HFFc6 (cell line): Measurements from ENCODE around the gene ANKRD10. TPM values are rescaled to one million over a fixed set of nuclear protein-coding genes. Genes with fewer than 3 reads are reported as not detected.

ENCODE experiments used
- DNase-seq: peaks from one replicate; pipeline ENCODE4 v3.0.0-alpha.2; 2018
- H3K27ac Mint-ChIP-seq: 2 replicates; pipeline ENCODE4 v1.8.0; 2020; ENCODE audit warnings: mild to moderate bottlenecking, mixed read lengths
- H3K27me3 Mint-ChIP-seq: 2 replicates; pipeline ENCODE4 v1.8.0; 2021; ENCODE audit warnings: mild to moderate bottlenecking, moderate library complexity, mixed read lengths; ENCODE audit not compliant: insufficient read depth
- H3K36me3 Mint-ChIP-seq: 2 replicates; pipeline ENCODE4 v1.8.0; 2021; ENCODE audit warnings: low read depth, mixed read lengths
- H3K4me1 Mint-ChIP-seq: 2 replicates; pipeline ENCODE4 v1.8.0; 2020; ENCODE audit warnings: low read depth, mixed read lengths
- H3K4me3 Mint-ChIP-seq: 2 replicates; pipeline ENCODE4 v1.8.0; 2020; ENCODE audit warnings: mild to moderate bottlenecking, moderate library complexity, mixed read lengths
- H3K9me3 Mint-ChIP-seq: 2 replicates; pipeline ENCODE4 v1.8.0; 2020; ENCODE audit warnings: mild to moderate bottlenecking, mixed read lengths
- total RNA-seq, 6 experiments: library from RNA; stranded (reverse); fragmentation: NEBNext Ultra II Directional; extraction: Animal tissue kit (Norgen Biotek cat#: 25700); gene quantifications; 2 replicates in 1 of 6; 3 replicates in 5 of 6; pipeline ENCODE4 v1.2.3, GENCODE V29; 2021
- TF ChIP-seq, protein P1 (sequence below): fragments of 200-600 bp; sonication (generic); IDR thresholded peaks from 2 replicates; pipeline ENCODE4 v1.5.0; 2021; ENCODE audit warnings: antibody characterized with exemption, mild to moderate bottlenecking

ANKRD10 gene
- total RNA-seq, 6 experiments from 2014 or later = 27.1 to 37.2 (median 33.5) TPM

DNA sequence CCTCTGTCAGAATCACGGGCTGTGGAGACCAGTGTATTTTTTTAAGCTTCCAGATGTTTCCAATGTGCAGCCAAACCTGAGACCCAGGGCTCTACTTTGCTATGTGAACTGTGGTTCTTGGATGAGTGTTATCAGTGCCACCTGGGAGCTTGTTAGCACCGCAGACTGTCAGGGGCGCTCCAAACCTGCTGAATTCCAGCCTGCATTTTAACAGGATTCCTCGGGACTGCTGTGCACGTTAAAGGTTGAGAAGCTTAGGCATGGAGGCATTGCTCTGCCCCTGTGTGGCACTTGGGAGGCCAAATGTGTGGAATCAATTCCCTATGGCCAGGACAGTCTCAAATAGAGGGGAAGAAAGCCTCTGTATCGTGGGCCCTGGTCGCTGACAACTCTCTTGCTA is 80.3 kb downstream of the ANKRD10 start:
- Mint-ChIP-seq H3K9me3 (no peaks in the 10 kb centered on the region), H3K4me1 (peaks cover 13% of the 10 kb centered on the region), H3K27me3 (peaks cover 28% of the 10 kb centered on the region), H3K4me3 (no peak overlapping the region), H3K27ac (no peak overlapping the region), H3K36me3 (no peaks in the 10 kb centered on the region)
- DNase-seq = no peak
- TF ChIP-seq, protein P1, sequence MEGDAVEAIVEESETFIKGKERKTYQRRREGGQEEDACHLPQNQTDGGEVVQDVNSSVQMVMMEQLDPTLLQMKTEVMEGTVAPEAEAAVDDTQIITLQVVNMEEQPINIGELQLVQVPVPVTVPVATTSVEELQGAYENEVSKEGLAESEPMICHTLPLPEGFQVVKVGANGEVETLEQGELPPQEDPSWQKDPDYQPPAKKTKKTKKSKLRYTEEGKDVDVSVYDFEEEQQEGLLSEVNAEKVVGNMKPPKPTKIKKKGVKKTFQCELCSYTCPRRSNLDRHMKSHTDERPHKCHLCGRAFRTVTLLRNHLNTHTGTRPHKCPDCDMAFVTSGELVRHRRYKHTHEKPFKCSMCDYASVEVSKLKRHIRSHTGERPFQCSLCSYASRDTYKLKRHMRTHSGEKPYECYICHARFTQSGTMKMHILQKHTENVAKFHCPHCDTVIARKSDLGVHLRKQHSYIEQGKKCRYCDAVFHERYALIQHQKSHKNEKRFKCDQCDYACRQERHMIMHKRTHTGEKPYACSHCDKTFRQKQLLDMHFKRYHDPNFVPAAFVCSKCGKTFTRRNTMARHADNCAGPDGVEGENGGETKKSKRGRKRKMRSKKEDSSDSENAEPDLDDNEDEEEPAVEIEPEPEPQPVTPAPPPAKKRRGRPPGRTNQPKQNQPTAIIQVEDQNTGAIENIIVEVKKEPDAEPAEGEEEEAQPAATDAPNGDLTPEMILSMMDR = no peak

DNA sequence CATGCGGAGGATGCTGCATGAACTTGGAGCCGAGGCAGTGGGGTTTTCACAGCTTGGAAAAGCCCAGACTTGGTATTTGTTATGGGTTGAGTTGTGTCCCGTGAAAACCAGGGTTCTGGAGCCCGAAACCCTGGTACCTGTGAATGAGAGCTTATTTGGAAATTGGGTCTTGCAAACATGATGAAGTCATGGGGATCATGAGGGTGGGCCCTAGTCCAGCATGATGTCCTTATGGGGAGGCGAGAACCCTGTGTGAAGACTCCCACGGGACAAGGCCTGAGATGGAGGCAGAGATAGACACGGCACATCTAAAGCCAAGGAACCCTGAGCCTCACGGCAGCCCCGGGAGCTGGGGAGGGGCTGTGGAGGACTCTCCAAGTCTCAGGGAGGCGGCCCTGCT is 82.3 kb downstream of the ANKRD10 start:
- peaks cover 26% of the 10 kb centered on the region for H3K27me3 Mint-ChIP-seq
- TF ChIP-seq, protein P1 = no peak
- H3K4me3 Mint-ChIP-seq = no peak overlapping the region
- H3K27ac Mint-ChIP-seq = no peak overlapping the region
- no peaks in the 10 kb centered on the region for H3K9me3 Mint-ChIP-seq
- H3K36me3 Mint-ChIP-seq = no peaks in the 10 kb centered on the region
- H3K4me1 Mint-ChIP-seq = peaks cover 13% of the 10 kb centered on the region
- DNase-seq = no peak

DNA sequence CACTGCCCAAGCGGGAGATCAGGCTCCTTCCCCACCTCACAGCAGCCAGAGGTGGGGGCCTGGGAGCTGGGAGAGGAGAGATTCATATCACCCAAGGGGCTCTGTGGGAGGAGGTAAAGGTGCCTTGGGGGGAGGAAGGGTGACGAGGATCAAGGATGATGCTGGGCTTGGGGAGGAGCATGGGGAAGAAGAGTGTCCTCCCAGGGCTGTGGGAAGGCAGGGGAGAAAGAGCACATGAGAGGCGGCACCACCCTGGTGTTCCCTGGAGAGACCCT is 82.7 kb downstream of the ANKRD10 start:
- Mint-ChIP-seq H3K27me3 (peaks cover 24% of the 10 kb centered on the region), H3K36me3 (no peaks in the 10 kb centered on the region), H3K4me1 (peaks cover 13% of the 10 kb centered on the region), H3K27ac (no peak overlapping the region), H3K4me3 (no peak overlapping the region), H3K9me3 (no peaks in the 10 kb centered on the region)
- TF ChIP-seq, protein P1 = no peak
- DNase-seq = no peak

DNA sequence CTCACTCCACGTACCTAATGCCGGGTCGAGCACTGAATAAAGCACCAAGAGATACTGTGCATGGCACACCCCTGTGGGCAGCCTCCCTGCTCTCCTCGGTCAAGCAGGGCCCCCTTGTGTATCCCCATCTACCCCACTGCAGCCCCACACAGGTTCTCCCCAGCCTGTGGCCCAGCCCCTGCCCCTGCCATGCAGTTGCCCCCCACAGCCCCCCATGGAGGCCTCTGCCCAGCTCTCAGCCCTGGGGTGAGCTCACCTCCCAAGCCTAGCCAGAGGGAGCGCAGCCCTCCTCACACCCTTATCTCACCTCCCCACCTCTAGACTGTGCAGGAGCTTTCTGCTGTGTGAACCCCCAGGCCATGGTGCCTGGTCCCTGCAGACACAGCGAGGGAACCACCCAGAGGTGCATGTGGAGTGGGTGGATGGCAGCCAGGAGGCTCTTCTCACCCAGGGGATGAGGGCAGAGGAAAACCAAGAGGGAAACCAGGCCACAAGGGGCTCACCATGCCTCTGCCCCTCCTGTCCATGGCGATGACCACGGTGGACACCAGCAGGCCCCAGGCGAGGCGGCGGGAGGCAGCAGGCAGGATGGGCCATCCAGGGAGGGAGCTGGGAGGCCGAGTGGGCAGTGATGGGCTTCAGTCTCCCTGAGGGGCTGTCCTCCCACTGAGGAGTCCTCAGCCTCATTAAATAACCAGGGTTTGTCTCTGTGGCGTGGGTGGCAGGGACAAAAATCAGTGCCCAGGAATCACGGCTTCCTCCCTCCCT is 83.2 kb downstream of the ANKRD10 start:
- no peak for DNase-seq
- Mint-ChIP-seq H3K27ac (no peak overlapping the region), H3K36me3 (no peaks in the 10 kb centered on the region), H3K27me3 (peaks cover 24% of the 10 kb centered on the region), H3K4me3 (no peak overlapping the region), H3K9me3 (no peaks in the 10 kb centered on the region), H3K4me1 (peaks cover 13% of the 10 kb centered on the region)
- TF ChIP-seq, protein P1 = no peak

DNA sequence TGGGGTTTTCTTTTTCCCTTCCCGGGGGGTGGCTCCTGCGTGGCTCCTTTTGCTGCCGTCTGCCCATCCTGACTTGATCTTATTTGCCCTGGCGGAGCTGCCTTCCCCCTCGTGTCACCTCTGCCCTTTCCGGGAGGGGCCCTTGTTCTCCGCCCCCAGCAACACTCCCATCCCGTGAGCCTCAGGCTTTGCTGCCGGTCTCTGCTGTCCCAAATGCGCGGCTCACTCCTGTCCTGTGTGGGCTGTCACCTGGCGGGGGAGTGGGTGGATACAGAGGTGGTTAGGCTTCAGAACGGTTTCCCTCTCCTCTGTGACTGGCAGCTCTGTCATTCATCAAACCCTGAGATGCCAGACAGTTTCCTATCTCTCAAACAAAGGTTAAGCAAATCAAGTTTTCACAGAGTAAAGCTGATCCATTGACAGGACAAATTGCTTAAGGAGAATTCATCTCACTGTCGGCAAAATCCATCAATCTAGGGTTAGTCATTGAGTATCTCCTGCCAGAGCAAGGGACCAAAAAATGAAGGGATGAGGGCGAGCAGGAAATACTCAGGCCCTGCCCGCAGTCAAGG is 84.0 kb downstream of the ANKRD10 start:
- no peaks in the 10 kb centered on the region for H3K9me3 Mint-ChIP-seq
- no peak for DNase-seq
- TF ChIP-seq, protein P1 = no peak
- peaks cover 6% of the 10 kb centered on the region for H3K4me1 Mint-ChIP-seq
- H3K27me3 Mint-ChIP-seq = peaks cover 26% of the 10 kb centered on the region
- no peak overlapping the region for H3K4me3 Mint-ChIP-seq
- H3K27ac Mint-ChIP-seq = no peak overlapping the region
- no peaks in the 10 kb centered on the region for H3K36me3 Mint-ChIP-seq
